T-cell (primary cell): Measurements from ENCODE around the gene ZBTB40. TPM values are rescaled to one million over a fixed set of nuclear protein-coding genes. Genes with fewer than 3 reads are reported as not detected.

Experiments
- ATAC-seq, 4 experiments: fragments of 200-7000 bp in 3 of 4; fragments of 150-1000 bp in 1 of 4; cut with Tn5 transposase; replicated peaks in 1 of 4; 1 replicate in 3 of 4; 2 replicates in 1 of 4; pipeline ENCODE4 v1.10.0; 2021; ENCODE audit warnings: moderate library complexity in 3 of 4, mild to moderate bottlenecking in 2 of 4, moderate number of reproducible peaks in 1 of 4
- CTCF ChIA-PET, 2 donors: fragments of 300-600 bp; sonication (Branson Sonifier 250); formaldehyde crosslinking; loops; one replicate each; lab custom pipeline; 2022; ENCODE audit warnings: antibody characterized with exemption in 2 of 2; lab: Charles Lee
- POLR2A ChIA-PET, 2 donors: fragments of 300-600 bp; sonication (Branson Sonifier 250); formaldehyde crosslinking; loops; one replicate each; lab custom pipeline; 2022; ENCODE audit warnings: antibody characterized with exemption in 2 of 2; lab: Charles Lee
- DNase-seq, 35 experiments: peaks; one replicate each; pipeline versions ENCODE4 v3.0.0 to v3.0.0-alpha.2; 2013 to 2023
- H3K27ac ChIP-seq: one replicate; pipeline ENCODE4 v1.5.1; 2013; ENCODE audit warnings: low read length
- H3K27me3 ChIP-seq, 2 experiments: replicated peaks in 1 of 2; 1 replicate in 1 of 2; 2 replicates in 1 of 2; pipeline versions ENCODE4 v1.6.1 to v1.7.0; 2013; ENCODE audit warnings: low read length in 1 of 2, mixed read lengths in 1 of 2; ENCODE audit not compliant: control insufficient read depth in 2 of 2, insufficient read depth in 2 of 2; ENCODE audit errors: extremely low read depth in 1 of 2
- H3K36me3 ChIP-seq, 2 donors: 1 replicate in 1 of 2; 2 replicates in 1 of 2; pipeline versions ENCODE4 v1.6.1 to v1.7.0; 2013; ENCODE audit warnings: low read length in 1 of 2; ENCODE audit not compliant: control insufficient read depth in 2 of 2, insufficient read depth in 1 of 2; ENCODE audit errors: extremely low read depth in 1 of 2
- H3K4me1 ChIP-seq, 2 experiments: 1 replicate in 1 of 2; 2 replicates in 1 of 2; pipeline versions ENCODE4 v1.6.1 to v1.7.0; 2013; ENCODE audit warnings: low read length in 2 of 2, mixed read lengths in 1 of 2; ENCODE audit not compliant: insufficient read depth in 2 of 2, control insufficient read depth in 1 of 2; ENCODE audit errors: extremely low read depth in 1 of 2
- H3K4me3 ChIP-seq, 2 donors: 1 replicate in 1 of 2; 2 replicates in 1 of 2; pipeline versions ENCODE4 v1.5.1 to v1.7.0; 2013; ENCODE audit warnings: mild to moderate bottlenecking in 2 of 2, low read length in 1 of 2, moderate library complexity in 1 of 2; ENCODE audit not compliant: control insufficient read depth in 1 of 2; ENCODE audit errors: extremely low read depth in 1 of 2
- H3K9me3 ChIP-seq: 2 replicates; pipeline ENCODE4 v1.7.0; 2013
- H3K27ac Mint-ChIP-seq, 2 donors: one replicate each; pipeline ENCODE4 v1.8.0; 2020 to 2021; ENCODE audit warnings: mild to moderate bottlenecking in 2 of 2, mixed read lengths in 2 of 2
- H3K27me3 Mint-ChIP-seq, 2 donors: one replicate each; pipeline ENCODE4 v1.8.0; 2021 to 2022; ENCODE audit warnings: mixed read lengths in 2 of 2
- H3K36me3 Mint-ChIP-seq: one replicate; pipeline ENCODE4 v1.8.0; 2021; ENCODE audit warnings: mixed read lengths
- H3K4me1 Mint-ChIP-seq, 3 donors: one replicate each; pipeline ENCODE4 v1.8.0; 2020 to 2022; ENCODE audit warnings: mixed read lengths in 3 of 3, mild to moderate bottlenecking in 1 of 3
- H3K4me3 Mint-ChIP-seq, 3 donors: one replicate each; pipeline ENCODE4 v1.8.0; 2020 to 2022; ENCODE audit warnings: mild to moderate bottlenecking in 3 of 3, mixed read lengths in 3 of 3, moderate library complexity in 3 of 3
- H3K9me3 Mint-ChIP-seq, 3 donors: one replicate each; pipeline ENCODE4 v1.8.0; 2020 to 2022; ENCODE audit warnings: mixed read lengths in 3 of 3
- WGBS: methylation state at CpG from one replicate; pipeline ENCODE4 v1.1.5; 2013; ENCODE audit warnings: missing lambda C conversion rate; ENCODE audit not compliant: insufficient coverage; 5-methylcytosine and 5-hydroxymethylcytosine counted together
- total RNA-seq, 35 experiments: library from RNA in 6 of 35; stranded (reverse) in 6 of 35; fragments of 120-200 nt in 1 of 35; gene quantifications; one replicate each; pipeline versions ENCODE4 v1.2.1 to v1.2.4 and lab custom pipeline; 2013 to 2026

Gene ZBTB40
- total RNA-seq, 5 donors from 2014 or later (not counting 1 experiment from before 2014, with no cell fraction given) = 42.6 to 62.9 (median 54.1) TPM

DNA sequence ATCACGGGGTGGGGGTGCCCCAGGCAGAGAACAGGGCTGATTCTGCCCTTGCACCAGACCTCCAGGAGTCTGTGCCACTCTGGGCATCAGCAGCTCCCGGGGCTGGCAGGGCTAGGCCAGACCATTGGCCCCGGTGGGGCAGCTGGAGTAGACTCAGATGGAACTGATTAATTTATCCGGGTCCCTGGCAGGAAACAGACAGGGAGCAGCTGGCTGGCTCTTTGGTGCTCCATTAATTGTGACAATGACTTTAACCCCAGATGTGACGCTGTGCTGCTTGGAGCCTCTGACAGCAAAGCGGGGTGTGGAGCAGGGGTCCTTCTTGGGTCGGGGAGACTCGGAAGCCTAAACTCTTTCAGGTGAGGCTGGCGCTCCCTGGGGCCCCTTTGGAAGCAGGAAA, 121.2 kb downstream of the ZBTB40 start:
- Histone ChIP-seq H3K4me1 (no peaks in the 10 kb centered on the region), H3K4me3 (no peak overlapping the region), H3K27me3 (peaks cover 3 to 23% of the 10 kb centered on the region in 2 experiments), H3K27ac (no peak overlapping the region), H3K9me3 (no peaks in the 10 kb centered on the region), H3K36me3 (no peaks in the 10 kb centered on the region)
- POLR2A ChIA-PET = no interaction called here
- H3K9me3 Mint-ChIP-seq = peaks cover 0 to 6% (median 0%) of the 10 kb centered on the region in 3 donors
- no peak overlapping the region for H3K27ac Mint-ChIP-seq
- H3K4me3 Mint-ChIP-seq = no peak overlapping the region
- DNase-seq = no peak
- WGBS = 45% methylated on average over 9 of the region's 9 CpGs
- ATAC-seq = no peak
- H3K27me3 Mint-ChIP-seq = peaks cover 8 to 13% of the 10 kb centered on the region in 2 donors
- H3K4me1 Mint-ChIP-seq = peaks cover 0 to 4% (median 0%) of the 10 kb centered on the region in 3 donors
- CTCF ChIA-PET = no interaction called here
- no peaks in the 10 kb centered on the region for H3K36me3 Mint-ChIP-seq

- H3K36me3 Mint-ChIP-seq = no peaks in the 10 kb centered on the region
- CTCF ChIA-PET = no interaction called here
Measured at GRCh38 chr1:22573237-22573636, 121.6 kb downstream of the ZBTB40 start.

DNA sequence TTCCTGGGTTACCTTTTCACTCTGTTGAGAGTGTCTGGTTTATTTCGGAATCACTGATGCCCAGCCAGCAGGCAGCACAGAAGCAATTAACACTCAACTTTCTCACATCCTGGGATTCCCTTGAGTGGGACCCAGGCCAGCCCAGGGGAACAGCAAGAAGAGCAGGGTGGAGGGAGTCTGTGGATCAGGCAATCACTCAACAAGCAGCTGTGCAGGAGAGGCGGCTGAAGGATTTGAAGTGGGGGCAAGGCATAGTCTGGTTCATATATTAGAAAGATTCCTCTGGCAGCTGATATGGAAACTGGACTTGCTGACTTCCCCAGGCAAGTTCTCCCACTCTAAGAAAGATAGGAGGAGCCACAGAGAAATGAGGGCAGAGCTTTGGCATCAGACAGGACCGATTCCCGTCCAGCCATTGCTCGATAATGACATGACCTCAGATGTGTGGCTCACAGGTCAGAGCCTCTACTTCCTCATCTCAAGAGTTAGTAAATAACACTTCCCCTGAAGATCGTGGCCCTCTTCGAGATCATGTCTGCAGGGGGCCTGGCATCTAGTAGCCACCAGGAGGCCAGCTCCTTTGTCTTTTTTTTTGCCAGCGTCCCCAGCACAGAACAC, 124.0 kb downstream of the ZBTB40 start:
- Histone ChIP-seq H3K4me3 (no peak overlapping the region), H3K27me3 (peaks cover 0 to 18% of the 10 kb centered on the region in 2 experiments), H3K9me3 (no peaks in the 10 kb centered on the region), H3K36me3 (no peaks in the 10 kb centered on the region), H3K27ac (no peak overlapping the region), H3K4me1 (no peaks in the 10 kb centered on the region)
- H3K27ac Mint-ChIP-seq = no peak overlapping the region
- H3K4me3 Mint-ChIP-seq = no peak overlapping the region
- ATAC-seq = no peak
- H3K36me3 Mint-ChIP-seq = no peaks in the 10 kb centered on the region
- peaks cover 0 to 10% (median 0%) of the 10 kb centered on the region in 3 donors for H3K9me3 Mint-ChIP-seq
- no peak for DNase-seq
- H3K4me1 Mint-ChIP-seq = peaks cover 0 to 6% (median 0%) of the 10 kb centered on the region in 3 donors
- POLR2A ChIA-PET = no interaction called here
- CTCF ChIA-PET = no interaction called here
- 57% methylated on average over 5 of the region's 8 CpGs for WGBS
- H3K27me3 Mint-ChIP-seq = peaks cover 5 to 9% of the 10 kb centered on the region in 2 donors

More at GRCh38 chr1:22573237-22573636, 121.6 kb downstream of the ZBTB40 start:
- no peaks in the 10 kb centered on the region for H3K9me3 ChIP-seq
- H3K4me1 Mint-ChIP-seq = peaks cover 0 to 6% (median 0%) of the 10 kb centered on the region in 3 donors
- H3K27ac Mint-ChIP-seq = no peak overlapping the region
- H3K27me3 ChIP-seq = peaks cover 0 to 23% of the 10 kb centered on the region in 2 experiments
- ATAC-seq (no peak), DNase-seq (no peak)
- H3K4me3 Mint-ChIP-seq = no peak overlapping the region
- H3K27me3 Mint-ChIP-seq = peaks cover 8 to 13% of the 10 kb centered on the region in 2 donors
- WGBS = 63% methylated on average over 1 of the region's 7 CpGs
- H3K4me3 ChIP-seq = no peak overlapping the region
- H3K36me3 ChIP-seq = no peaks in the 10 kb centered on the region
- H3K27ac ChIP-seq = no peak overlapping the region
- H3K4me1 ChIP-seq = no peaks in the 10 kb centered on the region
- POLR2A ChIA-PET = no interaction called here
- H3K9me3 Mint-ChIP-seq = peaks cover 0 to 10% (median 0%) of the 10 kb centered on the region in 3 donors

GRCh38 chr1:22576150-22576544, 124.5 kb downstream of the ZBTB40 start:
- no peaks in the 10 kb centered on the region for H3K9me3 ChIP-seq
- H3K27me3 ChIP-seq = peaks cover 0 to 18% of the 10 kb centered on the region in 2 experiments
- Mint-ChIP-seq H3K4me3 (no peak overlapping the region), H3K9me3 (peaks cover 0 to 10% (median 0%) of the 10 kb centered on the region in 3 donors), H3K27me3 (peaks cover 5 to 9% of the 10 kb centered on the region in 2 donors), H3K27ac (no peak overlapping the region), H3K36me3 (no peaks in the 10 kb centered on the region), H3K4me1 (peaks cover 0 to 6% (median 0%) of the 10 kb centered on the region in 3 donors)
- CTCF ChIA-PET = no interaction called here
- POLR2A ChIA-PET = no interaction called here
- no peak overlapping the region for H3K27ac ChIP-seq
- WGBS = 91% methylated on average over 23 of the region's 23 CpGs
- no peak overlapping the region for H3K4me3 ChIP-seq
- DNase-seq (no peak), ATAC-seq (no peak)
- H3K36me3 ChIP-seq = no peaks in the 10 kb centered on the region
- H3K4me1 ChIP-seq = no peaks in the 10 kb centered on the region

DNA sequence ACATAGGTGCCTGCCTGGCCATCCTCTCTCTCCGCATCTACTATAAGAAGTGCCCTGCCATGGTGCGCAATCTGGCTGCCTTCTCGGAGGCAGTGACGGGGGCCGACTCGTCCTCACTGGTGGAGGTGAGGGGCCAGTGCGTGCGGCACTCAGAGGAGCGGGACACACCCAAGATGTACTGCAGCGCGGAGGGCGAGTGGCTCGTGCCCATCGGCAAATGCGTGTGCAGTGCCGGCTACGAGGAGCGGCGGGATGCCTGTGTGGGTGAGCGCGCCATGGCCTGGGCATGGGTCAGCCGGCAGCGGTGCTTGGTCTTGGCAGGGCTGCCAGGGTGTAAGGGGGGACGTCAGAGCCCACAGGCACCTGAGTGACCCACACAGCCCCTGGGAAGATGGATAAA, 125.0 kb downstream of the ZBTB40 start:
- ChIA-PET POLR2A (no interaction called here), CTCF (no interaction called here)
- Mint-ChIP-seq H3K27me3 (peaks cover 5 to 9% of the 10 kb centered on the region in 2 donors), H3K4me1 (peaks cover 0 to 6% (median 0%) of the 10 kb centered on the region in 3 donors), H3K36me3 (no peaks in the 10 kb centered on the region), H3K4me3 (no peak overlapping the region), H3K9me3 (peaks cover 0 to 10% (median 0%) of the 10 kb centered on the region in 3 donors), H3K27ac (no peak overlapping the region)
- Histone ChIP-seq H3K27ac (no peak overlapping the region), H3K9me3 (no peaks in the 10 kb centered on the region), H3K4me1 (no peaks in the 10 kb centered on the region), H3K36me3 (no peaks in the 10 kb centered on the region), H3K27me3 (peaks cover 0 to 18% of the 10 kb centered on the region in 2 experiments), H3K4me3 (no peak overlapping the region)
- ATAC-seq = no peak
- 93% methylated on average over 20 of the region's 24 CpGs for WGBS
- no peak for DNase-seq

GRCh38 chr1:22578732-22579361, 127.2 kb downstream of the ZBTB40 start:
- Mint-ChIP-seq H3K4me3 (no peak overlapping the region), H3K36me3 (no peaks in the 10 kb centered on the region), H3K27ac (no peak overlapping the region), H3K9me3 (peaks cover 0 to 10% (median 0%) of the 10 kb centered on the region in 3 donors), H3K27me3 (peaks cover 0 to 4% of the 10 kb centered on the region in 2 donors), H3K4me1 (peaks cover 0 to 6% (median 0%) of the 10 kb centered on the region in 3 donors)
- Histone ChIP-seq H3K4me3 (no peak overlapping the region), H3K27me3 (peaks cover 0 to 17% of the 10 kb centered on the region in 2 experiments), H3K4me1 (no peaks in the 10 kb centered on the region), H3K36me3 (no peaks in the 10 kb centered on the region), H3K9me3 (no peaks in the 10 kb centered on the region), H3K27ac (no peak overlapping the region)
- POLR2A ChIA-PET = no interaction called here
- CTCF ChIA-PET = no interaction called here
- no peak for ATAC-seq
- no peak for DNase-seq
- WGBS = 89% methylated on average over 12 of the region's 12 CpGs
